ENCODE results near the gene AWAT2.

DNA sequence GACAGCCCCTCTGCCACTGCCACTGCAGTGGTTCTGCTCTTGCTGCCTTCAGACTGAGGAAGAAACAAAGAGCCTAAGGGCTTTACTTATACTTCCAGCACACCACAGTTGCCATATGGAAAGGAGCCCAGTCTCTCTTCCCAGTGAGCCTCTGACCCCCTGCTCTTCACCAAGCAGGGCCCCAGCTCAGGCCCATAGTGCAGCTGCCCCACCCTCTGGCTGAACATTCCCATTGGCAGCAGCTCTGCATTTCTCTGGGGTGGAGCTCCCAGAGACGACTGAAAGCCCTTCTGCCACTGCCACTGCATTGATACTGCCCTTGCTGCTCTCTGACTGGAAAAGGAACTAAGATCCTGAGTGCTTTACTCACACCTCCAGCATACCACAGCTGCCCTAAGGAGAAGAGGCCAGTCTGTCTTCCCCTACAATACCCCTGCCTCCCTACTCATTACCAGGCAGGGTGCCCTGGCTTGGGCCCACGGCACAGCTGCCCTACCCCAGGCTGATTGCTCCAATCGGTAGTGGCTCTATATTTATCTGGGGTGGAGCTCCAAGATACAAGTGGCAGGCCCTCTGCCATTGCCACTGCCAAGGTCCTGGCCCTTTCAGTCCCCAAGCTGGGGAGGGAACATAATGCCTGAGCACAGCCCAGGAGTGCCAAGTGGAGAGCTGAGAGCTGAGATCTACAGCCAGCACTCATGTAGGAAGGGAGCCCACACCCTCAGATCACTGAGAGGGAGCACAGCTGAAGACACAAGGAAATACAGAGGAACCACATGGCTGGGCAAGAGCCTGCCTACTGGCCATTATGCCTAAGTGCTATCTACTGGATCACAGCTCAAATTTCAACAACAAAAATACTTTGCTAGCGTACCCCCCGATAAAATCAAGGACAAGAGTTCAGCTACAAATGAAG is 36.0 kb downstream of the AWAT2 start:
- TF ChIP-seq POLR2AphosphoS5 (IDR thresholded peaks at IDR 0.05; ENCODE audit: low read depth, low read length): no peak
- TF ChIP-seq TAF1 (IDR thresholded peaks at IDR 0.05; ENCODE audit: low read depth, low read length): no peak
